Activated CD8-positive, alpha-beta T cell treated with anti-CD3 and anti-CD28 coated beads for 36 hours (primary cell): ENCODE data around the gene P3H1. TPM values are rescaled to one million over a fixed set of nuclear protein-coding genes. Genes with fewer than 3 reads are reported as not detected.

ENCODE experiments used
- ATAC-seq: fragments of 200-7000 bp; cut with Tn5 transposase; one replicate; pipeline ENCODE4 v1.10.0; 2021; ENCODE audit warnings: mild to moderate bottlenecking, moderate library complexity
- CTCF ChIA-PET: fragments of 350-600 bp; sonication (Branson Sonifier 250); formaldehyde crosslinking; loops from one replicate; lab custom pipeline; 2021; ENCODE audit warnings: antibody characterized with exemption; lab: Charles Lee
- POLR2A ChIA-PET: fragments of 350-600 bp; sonication (Branson Sonifier 250); formaldehyde crosslinking; loops from one replicate; lab custom pipeline; 2021; ENCODE audit warnings: antibody characterized with exemption; lab: Charles Lee
- DNase-seq: peaks from one replicate; pipeline ENCODE4 v3.0.0-alpha.2; 2020
- H3K27ac Mint-ChIP-seq: one replicate; pipeline ENCODE4 v1.8.0; 2021; ENCODE audit warnings: mild to moderate bottlenecking, mixed read lengths
- H3K27me3 Mint-ChIP-seq: one replicate; pipeline ENCODE4 v1.8.0; 2021; ENCODE audit warnings: mixed read lengths
- H3K36me3 Mint-ChIP-seq: one replicate; pipeline ENCODE4 v1.8.0; 2021; ENCODE audit warnings: low read depth, mixed read lengths
- H3K4me1 Mint-ChIP-seq: one replicate; pipeline ENCODE4 v1.8.0; 2021; ENCODE audit warnings: low read depth, mixed read lengths
- H3K4me3 Mint-ChIP-seq: one replicate; pipeline ENCODE4 v1.8.0; 2021; ENCODE audit warnings: mild to moderate bottlenecking, moderate library complexity, mixed read lengths
- H3K9me3 Mint-ChIP-seq: one replicate; pipeline ENCODE4 v1.8.0; 2021; ENCODE audit warnings: mixed read lengths
- CTCF ChIP-seq: fragments of 200-600 bp; IDR thresholded peaks from one replicate; pipeline ENCODE4 v1.8.0; 2022; ENCODE audit warnings: antibody characterized with exemption, mild to moderate bottlenecking
- intact Hi-C: fragments of 100-400 bp; cut with micrococcal nuclease; formaldehyde crosslinking; loops from one replicate; pipeline ENCODE4 v1.10.0; 2022
- total RNA-seq, 2 experiments: library from RNA; stranded (reverse); gene quantifications; one replicate each; pipeline ENCODE4 v1.2.3, GENCODE V29; 2021

The P3H1 gene
- total RNA-seq, 2 experiments from 2014 or later: 34.7 to 34.8 TPM

GRCh38 chr1:42742141-42742540, 24.7 kb downstream of the P3H1 start:
- Mint-ChIP-seq H3K27me3 (no peaks in the 10 kb centered on the region), H3K36me3 (no peaks in the 10 kb centered on the region), H3K27ac (no peak overlapping the region), H3K9me3 (no peaks in the 10 kb centered on the region), H3K4me1 (peaks cover 3% of the 10 kb centered on the region), H3K4me3 (no peak overlapping the region)
- ChIA-PET POLR2A (no interaction called here), CTCF (interaction anchor here (0.8 kb wide), 1 partner anchor 12 kb away, joined by 3 read pairs; no protein-coding TSS in a partner anchor)
- intact Hi-C loops: no loop called here
- TF ChIP-seq CTCF: no peak
- DNase-seq: no peak
- ATAC-seq: no peak

GRCh38 chr1:42741706-42742105, 25.1 kb downstream of the P3H1 start:
- CTCF ChIA-PET: no interaction called here
- DNase-seq (no peak), ATAC-seq (no peak)
- Mint-ChIP-seq H3K4me3 (no peak overlapping the region), H3K27me3 (no peaks in the 10 kb centered on the region), H3K27ac (no peak overlapping the region), H3K36me3 (no peaks in the 10 kb centered on the region), H3K9me3 (no peaks in the 10 kb centered on the region), H3K4me1 (peaks cover 7% of the 10 kb centered on the region)
- POLR2A ChIA-PET: no interaction called here
- no peak for TF ChIP-seq CTCF
- intact Hi-C loops: no loop called here

- no peaks in the 10 kb centered on the region for H3K27me3 Mint-ChIP-seq
- no peak overlapping the region for H3K4me3 Mint-ChIP-seq
- ChIA-PET POLR2A (no interaction called here), CTCF (no interaction called here)
- TF ChIP-seq CTCF: no peak
- no peaks in the 10 kb centered on the region for H3K36me3 Mint-ChIP-seq
- H3K9me3 Mint-ChIP-seq: no peaks in the 10 kb centered on the region
- DNase-seq: no peak
- peaks cover 7% of the 10 kb centered on the region for H3K4me1 Mint-ChIP-seq
- intact Hi-C loops: no loop called here
- no peak for ATAC-seq
- no peak overlapping the region for H3K27ac Mint-ChIP-seq
These were observed 25.8 kb downstream of the P3H1 start for GRCh38 chr1:42740851-42741580.

- peaks cover 7% of the 10 kb centered on the region for H3K4me1 Mint-ChIP-seq
These were observed 26.8 kb downstream of the P3H1 start, which contains the start of gene CLDN19 for GRCh38 chr1:42739753-42740700. TSS of gene CLDN19 (minus strand) at chr1:42740236. CDS start at chr1:42740063, 173 bp downstream.

More at GRCh38 chr1:42739753-42740700, 26.8 kb downstream of the P3H1 start, which contains the start of gene CLDN19:
- Mint-ChIP-seq H3K36me3 (no peaks in the 10 kb centered on the region), H3K9me3 (no peaks in the 10 kb centered on the region), H3K4me3 (no peak within 1 kb of the TSS), H3K27ac (no peak within 1 kb of the TSS), H3K27me3 (no peaks in the 10 kb centered on the region)
- intact Hi-C loops: no loop called here
- POLR2A ChIA-PET: interaction anchor here (0.7 to 1.3 kb wide), 2 partner anchors 18 to 57 kb away, joined by 3 to 4 read pairs; no protein-coding TSS in a partner anchor
- ATAC-seq: no peak
- no peak for DNase-seq
- CTCF ChIA-PET: no interaction called here
- no peak for TF ChIP-seq CTCF
